HCT116 (cell line): Measurements from ENCODE around the gene NRCAM.

Source experiments
- EZH2 ChIP-seq: fragments of 200-600 bp; sonication (generic); IDR thresholded peaks from 2 replicates; pipeline ENCODE4 v1.6.1; 2017; ENCODE audit warnings: antibody characterized with exemption, mixed run types
- EZH2phosphoT487 ChIP-seq: fragments of 200-600 bp; IDR thresholded peaks from 2 replicates; pipeline ENCODE4 v1.6.1; 2018; ENCODE audit warnings: antibody characterized with exemption, borderline replicate concordance
- FOSL1 ChIP-seq: IDR thresholded peaks from 2 replicates; pipeline ENCODE4 v1.6.1; 2012; ENCODE audit warnings: low read depth
- SIN3A ChIP-seq: IDR thresholded peaks from 2 replicates; pipeline ENCODE4 v1.6.1; 2012; ENCODE audit warnings: low read depth
- SP1 ChIP-seq: IDR thresholded peaks from 2 replicates; pipeline ENCODE4 v1.6.1; 2012; ENCODE audit warnings: low read depth
- TF ChIP-seq, protein P1 (sequence below), 3 experiments: fragments of 200-600 bp in 1 of 3; sonication (generic) in 1 of 3; IDR thresholded peaks in 2 of 3; conservative IDR thresholded peaks in 1 of 3; 2 replicates each; pipeline ENCODE4 v1.5.1; 2012 to 2017; ENCODE audit warnings: low read depth in 2 of 3, low read length in 2 of 3, antibody characterized with exemption in 1 of 3, borderline replicate concordance in 1 of 3, control low read depth in 1 of 3, mild to moderate bottlenecking in 1 of 3, mixed read lengths in 1 of 3, mixed run types in 1 of 3, moderate library complexity in 1 of 3; ENCODE audit not compliant: insufficient read depth in 1 of 3

DNA sequence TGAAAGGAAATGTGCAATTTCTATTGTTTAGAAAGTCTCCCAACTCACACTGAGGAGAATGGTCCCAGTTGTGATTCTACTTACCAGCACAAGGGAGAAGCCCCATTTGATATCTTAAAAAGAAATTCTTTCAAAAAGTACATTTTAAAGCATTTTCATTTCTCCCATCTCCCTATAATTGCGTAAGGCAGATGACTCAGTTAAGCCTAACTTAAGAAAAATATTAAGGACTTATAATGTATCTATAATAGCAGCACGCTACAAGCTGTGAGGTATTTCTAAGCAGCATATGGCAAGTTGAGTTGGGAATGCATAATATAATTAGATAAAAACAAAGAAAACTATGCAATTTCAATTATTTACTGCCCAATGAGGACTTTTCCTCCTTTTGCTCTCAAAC is 8.5 kb upstream of the NRCAM start:
- TF ChIP-seq EZH2phosphoT487 = no peak
- TF ChIP-seq, protein P1, sequence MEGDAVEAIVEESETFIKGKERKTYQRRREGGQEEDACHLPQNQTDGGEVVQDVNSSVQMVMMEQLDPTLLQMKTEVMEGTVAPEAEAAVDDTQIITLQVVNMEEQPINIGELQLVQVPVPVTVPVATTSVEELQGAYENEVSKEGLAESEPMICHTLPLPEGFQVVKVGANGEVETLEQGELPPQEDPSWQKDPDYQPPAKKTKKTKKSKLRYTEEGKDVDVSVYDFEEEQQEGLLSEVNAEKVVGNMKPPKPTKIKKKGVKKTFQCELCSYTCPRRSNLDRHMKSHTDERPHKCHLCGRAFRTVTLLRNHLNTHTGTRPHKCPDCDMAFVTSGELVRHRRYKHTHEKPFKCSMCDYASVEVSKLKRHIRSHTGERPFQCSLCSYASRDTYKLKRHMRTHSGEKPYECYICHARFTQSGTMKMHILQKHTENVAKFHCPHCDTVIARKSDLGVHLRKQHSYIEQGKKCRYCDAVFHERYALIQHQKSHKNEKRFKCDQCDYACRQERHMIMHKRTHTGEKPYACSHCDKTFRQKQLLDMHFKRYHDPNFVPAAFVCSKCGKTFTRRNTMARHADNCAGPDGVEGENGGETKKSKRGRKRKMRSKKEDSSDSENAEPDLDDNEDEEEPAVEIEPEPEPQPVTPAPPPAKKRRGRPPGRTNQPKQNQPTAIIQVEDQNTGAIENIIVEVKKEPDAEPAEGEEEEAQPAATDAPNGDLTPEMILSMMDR (IDR thresholded peaks at IDR 0.05 in 2 of 3, conservative IDR thresholded peaks at IDR 0.05 in 1 of 3; ENCODE audit: borderline replicate concordance in 1 of 3, insufficient read depth in 1 of 3, low read depth in 2 of 3, low read length in 2 of 3) = no peak
- TF ChIP-seq SIN3A = no peak
- no peak for TF ChIP-seq EZH2
- TF ChIP-seq SP1 = no peak
- no peak for TF ChIP-seq FOSL1
